ENCODE data around the gene ATP2B2.

GRCh38 chr3:10383850-10384248, 121.5 kb downstream of the ATP2B2 start:
- TF ChIP-seq REST (tag by site-specific recombination; IDR thresholded peaks at IDR 0.05) (no peak), ZNF239 (tag by site-specific recombination; IDR thresholded peaks at IDR 0.05) (no peak), CTCF (tag by site-specific recombination; IDR thresholded peaks at IDR 0.05) (no peak), ZNF785 (tag by site-specific recombination; IDR thresholded peaks at IDR 0.05) (no peak), ZBTB8A (tag by site-specific recombination; IDR thresholded peaks at IDR 0.05) (no peak), ZNF335 (tag by site-specific recombination; conservative IDR thresholded peaks at IDR 0.05) (no peak), SALL2 (tag by site-specific recombination; IDR thresholded peaks at IDR 0.05; ENCODE audit: borderline replicate concordance) (no peak), ZNF747 (tag by site-specific recombination; IDR thresholded peaks at IDR 0.05) (no peak), ZBTB17 (tag by site-specific recombination; IDR thresholded peaks at IDR 0.05) (no peak), YY1 (tag by site-specific recombination; IDR thresholded peaks at IDR 0.05) (no peak), TCF7L2 (IDR thresholded peaks at IDR 0.05; ENCODE audit: borderline replicate concordance, low read depth, low read length) (no peak)
